ENCODE results near the gene MAMSTR. TPM values are rescaled to one million over a fixed set of nuclear protein-coding genes. Genes with fewer than 3 reads are reported as not detected.

MAMSTR gene
- total and polyA plus RNA-seq, 9 of the 15 experiments (the other 6 are each of a cell fraction or from before 2014, with no cell fraction given), result 0.08 to 1.00 (median 0.40) TPM; not detected in 1

- no peak for FAIRE-seq
- POLR2A ChIA-PET, result interaction anchor here (0.9 to 1.1 kb wide), 2 partner anchors 20 to 105 kb away, joined by 4 to 6 read pairs; partner anchors contain the start of gene FUT2
Observed at GRCh38 chr19:48676487-48676886, 43.0 kb downstream of the MAMSTR start.

More at GRCh38 chr19:48676487-48676886, 43.0 kb downstream of the MAMSTR start:
- H3K27me3 ChIP-seq (ENCODE audit: control insufficient read depth in 2 of 2, insufficient read depth in 2 of 2, low read length in 2 of 2), result no peaks in the 10 kb centered on the region
- no peaks in the 10 kb centered on the region for H3K36me3 ChIP-seq (ENCODE audit: control insufficient read depth, insufficient read depth, low read length)
- no peaks in the 10 kb centered on the region for H3K9me1 ChIP-seq (ENCODE audit: control insufficient read depth, insufficient read depth, low read length)
- DNase-seq (ENCODE audit: extremely low read depth in 1 of 4, low spot score in 3 of 4) (no peak), ATAC-seq (no peak)
- no peaks in the 10 kb centered on the region for H3K9me3 ChIP-seq (replicated peaks; ENCODE audit: control insufficient read depth, insufficient read depth, low read depth, low read length)
- no peak overlapping the region for H3K4me3 ChIP-seq
- H3K9ac ChIP-seq (ENCODE audit: insufficient read depth in 1 of 2, low read depth in 2 of 2, low read length in 2 of 2), result no peak overlapping the region
- no peaks in the 10 kb centered on the region for H3K79me2 ChIP-seq (ENCODE audit: control insufficient read depth, insufficient read depth, low read length)
- H3K4me1 ChIP-seq (replicated peaks in 1 of 2; ENCODE audit: control insufficient read depth in 2 of 2, insufficient read depth in 2 of 2, low read length in 2 of 2), result peaks cover 23 to 65% of the 10 kb centered on the region in 2 experiments
- H4K20me1 ChIP-seq (replicated peaks; ENCODE audit: control insufficient read depth, insufficient read depth, low read length), result no peaks in the 10 kb centered on the region
- no peak for TF ChIP-seq HSF4 (CRISPR knock-in tag; IDR thresholded peaks at IDR 0.05; ENCODE audit: borderline replicate concordance)
- TF ChIP-seq ELF2 (CRISPR knock-in tag; IDR thresholded peaks at IDR 0.05), result no peak
- TF ChIP-seq NFIC (IDR thresholded peaks at IDR 0.05), result no peak
- no peak for TF ChIP-seq OTX1 (CRISPR knock-in tag; IDR thresholded peaks at IDR 0.05)
- TF ChIP-seq, protein P1, sequence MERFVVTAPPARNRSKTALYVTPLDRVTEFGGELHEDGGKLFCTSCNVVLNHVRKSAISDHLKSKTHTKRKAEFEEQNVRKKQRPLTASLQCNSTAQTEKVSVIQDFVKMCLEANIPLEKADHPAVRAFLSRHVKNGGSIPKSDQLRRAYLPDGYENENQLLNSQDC (CRISPR knock-in tag; IDR thresholded peaks at IDR 0.05), result no peak
- no peak for TF ChIP-seq KDM4B (IDR thresholded peaks at IDR 0.05; ENCODE audit: borderline replicate concordance in 2 of 2, low read depth in 1 of 2)
- CTCF ChIA-PET (ENCODE audit: low intra/inter-chr PET ratio), result no interaction called here
- in situ Hi-C loops (cut with MboI), result no loop called here
- H3K27ac ChIP-seq (ENCODE audit: extremely low read depth, low read depth, low read length), result no peak overlapping the region
- intact Hi-C loops (cut with micrococcal nuclease), result no loop called here
- WGBS (ENCODE audit: insufficient coverage, low coverage, missing lambda C conversion rate), result 65% methylated on average over 16 of the region's 17 CpGs
- no TSS peak for BruUV-seq (replicated peaks)
- H3K4me2 ChIP-seq (ENCODE audit: insufficient read depth, low read length), result no peak overlapping the region
- no peak overlapping the region for H2AFZ ChIP-seq (ENCODE audit: low read depth, low read length)

Measured in K562 (cell line).